Activated B cell treated with CpG ODN at 0.5 μM for 24 hours (primary cell): Measurements from ENCODE around the gene WDR88. TPM values are rescaled to one million over a fixed set of nuclear protein-coding genes. Genes with fewer than 3 reads are reported as not detected.

ENCODE experiments used
- ATAC-seq: fragments of 200-7000 bp; cut with Tn5 transposase; one replicate; pipeline ENCODE4 v1.10.0; 2021; ENCODE audit warnings: low read depth, mild to moderate bottlenecking, moderate library complexity
- CTCF ChIA-PET: fragments of 350-600 bp; sonication (Branson Sonifier 250); formaldehyde crosslinking; loops from one replicate; lab custom pipeline; 2021; ENCODE audit warnings: antibody characterized with exemption; lab: Charles Lee
- POLR2A ChIA-PET: fragments of 350-600 bp; sonication (Branson Sonifier 250); formaldehyde crosslinking; loops from one replicate; lab custom pipeline; 2021; ENCODE audit warnings: antibody characterized with exemption; lab: Charles Lee
- DNase-seq: peaks from one replicate; pipeline ENCODE4 v3.0.0; 2022
- H3K27ac Mint-ChIP-seq: one replicate; pipeline ENCODE4 v1.8.0; 2020; ENCODE audit warnings: mixed read lengths
- H3K27me3 Mint-ChIP-seq: one replicate; pipeline ENCODE4 v1.8.0; 2021; ENCODE audit warnings: mixed read lengths
- H3K36me3 Mint-ChIP-seq: one replicate; pipeline ENCODE4 v1.8.0; 2021; ENCODE audit warnings: low read depth, mixed read lengths
- H3K4me1 Mint-ChIP-seq: one replicate; pipeline ENCODE4 v1.8.0; 2021; ENCODE audit warnings: mixed read lengths
- H3K4me3 Mint-ChIP-seq: one replicate; pipeline ENCODE4 v1.8.0; 2020; ENCODE audit warnings: mild to moderate bottlenecking, mixed read lengths
- H3K9me3 Mint-ChIP-seq: one replicate; pipeline ENCODE4 v1.8.0; 2020; ENCODE audit warnings: mixed read lengths
- CTCF ChIP-seq: fragments of 200-600 bp; IDR thresholded peaks from one replicate; pipeline ENCODE4 v1.8.0; 2022; ENCODE audit warnings: antibody characterized with exemption, mild to moderate bottlenecking
- intact Hi-C: fragments of 100-400 bp; cut with micrococcal nuclease; formaldehyde crosslinking; loops from one replicate; pipeline ENCODE4 v1.15.1; 2024
- total RNA-seq: library from RNA; stranded (reverse); gene quantifications from 2 replicates; pipeline ENCODE4 v1.2.3, GENCODE V29; 2022

WDR88 gene
- total RNA-seq, 1 donor from 2014 or later: 0.51 TPM

GRCh38 chr19:33212436-33213172 lies 80.7 kb downstream of the WDR88 start:
- intact Hi-C loops: no loop called here
- H3K27ac Mint-ChIP-seq: no peak overlapping the region
- no peaks in the 10 kb centered on the region for H3K36me3 Mint-ChIP-seq
- no peak overlapping the region for H3K4me3 Mint-ChIP-seq
- no peaks in the 10 kb centered on the region for H3K4me1 Mint-ChIP-seq
- ATAC-seq (no peak), DNase-seq (no peak)
- ChIA-PET CTCF (no interaction called here), POLR2A (no interaction called here)
- TF ChIP-seq CTCF: no peak
- H3K27me3 Mint-ChIP-seq: no peaks in the 10 kb centered on the region
- H3K9me3 Mint-ChIP-seq: no peaks in the 10 kb centered on the region

GRCh38 chr19:33214596-33214995 lies 82.7 kb downstream of the WDR88 start:
- DNase-seq: no peak
- no peaks in the 10 kb centered on the region for H3K27me3 Mint-ChIP-seq
- H3K4me3 Mint-ChIP-seq: no peak overlapping the region
- intact Hi-C loops: no loop called here
- no peaks in the 10 kb centered on the region for H3K36me3 Mint-ChIP-seq
- ChIA-PET CTCF (no interaction called here), POLR2A (no interaction called here)
- TF ChIP-seq CTCF: no peak
- ATAC-seq: no peak
- H3K4me1 Mint-ChIP-seq: no peaks in the 10 kb centered on the region
- no peak overlapping the region for H3K27ac Mint-ChIP-seq
- no peaks in the 10 kb centered on the region for H3K9me3 Mint-ChIP-seq

- CTCF ChIA-PET: interaction anchor here (1.0 kb wide), 1 partner anchor 91 kb away, joined by 3 read pairs; no protein-coding TSS in a partner anchor
- POLR2A ChIA-PET: no interaction called here
- H3K27ac Mint-ChIP-seq: no peak overlapping the region
- TF ChIP-seq CTCF: no peak
- H3K27me3 Mint-ChIP-seq: peaks cover 4% of the 10 kb centered on the region
- intact Hi-C loops: no loop called here
- no peak overlapping the region for H3K4me3 Mint-ChIP-seq
- H3K9me3 Mint-ChIP-seq: no peaks in the 10 kb centered on the region
- H3K36me3 Mint-ChIP-seq: no peaks in the 10 kb centered on the region
- no peaks in the 10 kb centered on the region for H3K4me1 Mint-ChIP-seq
- ATAC-seq: no peak
- DNase-seq: no peak
Observed at GRCh38 chr19:33215438-33216197, 83.7 kb downstream of the WDR88 start.

- H3K4me1 Mint-ChIP-seq: no peaks in the 10 kb centered on the region
- H3K27ac Mint-ChIP-seq: no peak overlapping the region
- TF ChIP-seq CTCF: no peak
- H3K9me3 Mint-ChIP-seq: no peaks in the 10 kb centered on the region
- no peaks in the 10 kb centered on the region for H3K36me3 Mint-ChIP-seq
- intact Hi-C loops: no loop called here
- no peak for ATAC-seq
- CTCF ChIA-PET: interaction anchor here (1.0 kb wide), 1 partner anchor 92 kb away, joined by 3 read pairs; no protein-coding TSS in a partner anchor
- POLR2A ChIA-PET: no interaction called here
- DNase-seq: no peak
- peaks cover 10% of the 10 kb centered on the region for H3K27me3 Mint-ChIP-seq
- no peak overlapping the region for H3K4me3 Mint-ChIP-seq
Observed at GRCh38 chr19:33216198-33216830, 84.4 kb downstream of the WDR88 start.

- H3K4me3 Mint-ChIP-seq: no peak overlapping the region
- H3K27me3 Mint-ChIP-seq: peaks cover 15% of the 10 kb centered on the region
- intact Hi-C loops: no loop called here
- TF ChIP-seq CTCF: no peak
- no peak overlapping the region for H3K27ac Mint-ChIP-seq
- H3K4me1 Mint-ChIP-seq: no peaks in the 10 kb centered on the region
- no peak for DNase-seq
- POLR2A ChIA-PET: no interaction called here
- ATAC-seq: no peak
- CTCF ChIA-PET: no interaction called here
- no peaks in the 10 kb centered on the region for H3K36me3 Mint-ChIP-seq
- H3K9me3 Mint-ChIP-seq: no peaks in the 10 kb centered on the region
Observed at GRCh38 chr19:33217881-33218280, 86.0 kb downstream of the WDR88 start.
